NCI-H146 (cell line): ENCODE data around the gene PRF1.
A peak's percentile ranks its signal among the peaks of the same experiment; 100 is the strongest.
"Not testable (repeated sequence)": the region's sequence is repeated elsewhere in the genome, so short reads cannot be mapped to it uniquely, and the experiment has no call there.

Experiments
- DNase-seq: peaks from one replicate; lab custom pipeline; 2025; lab: John Stamatoyannopoulos, UW

Gene PRF1

DNA sequence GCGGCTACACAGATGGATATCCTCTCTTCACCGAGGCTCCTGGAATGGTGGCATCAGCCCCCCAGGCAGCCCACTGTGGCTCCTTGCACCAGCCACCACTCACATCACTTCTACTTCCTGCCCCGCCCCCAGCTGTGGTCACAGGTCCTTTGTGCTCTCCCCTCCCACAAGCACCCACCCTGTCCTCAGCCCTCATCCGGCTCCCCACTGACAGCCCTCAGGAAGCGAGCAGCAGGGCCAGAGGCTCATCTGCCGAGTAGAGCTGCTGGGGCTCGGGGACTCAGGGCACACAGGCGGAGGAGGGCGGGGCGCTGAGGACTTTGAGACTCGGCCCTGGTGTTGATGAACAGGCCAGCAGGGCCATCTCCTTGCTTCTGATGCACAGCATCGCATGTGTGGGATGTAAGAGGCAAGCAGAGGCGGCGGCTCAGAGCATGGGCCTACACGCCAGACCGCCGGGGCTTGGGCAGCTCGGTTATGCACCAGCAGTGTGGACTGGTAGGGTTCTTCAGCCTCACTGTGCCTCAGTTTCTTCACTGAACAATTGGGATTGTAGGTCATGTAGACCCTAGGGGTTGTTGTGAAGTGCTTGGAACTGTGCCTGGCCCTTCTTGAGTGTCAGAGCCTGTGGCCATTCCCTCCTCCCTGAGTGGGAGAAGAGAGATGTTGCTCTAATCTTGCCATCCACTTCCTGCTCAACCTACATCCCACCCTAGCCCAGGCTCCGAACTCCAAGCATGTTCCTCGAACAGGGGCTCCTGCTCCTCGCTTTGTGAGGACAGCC, at the start of gene PRF1:
TSS of gene PRF1 (minus strand) at position 77 of the 784 bp plus-strand sequence. CDS start 1,839 bp downstream, outside the sequence.
- DNase-seq, result no peak

DNA sequence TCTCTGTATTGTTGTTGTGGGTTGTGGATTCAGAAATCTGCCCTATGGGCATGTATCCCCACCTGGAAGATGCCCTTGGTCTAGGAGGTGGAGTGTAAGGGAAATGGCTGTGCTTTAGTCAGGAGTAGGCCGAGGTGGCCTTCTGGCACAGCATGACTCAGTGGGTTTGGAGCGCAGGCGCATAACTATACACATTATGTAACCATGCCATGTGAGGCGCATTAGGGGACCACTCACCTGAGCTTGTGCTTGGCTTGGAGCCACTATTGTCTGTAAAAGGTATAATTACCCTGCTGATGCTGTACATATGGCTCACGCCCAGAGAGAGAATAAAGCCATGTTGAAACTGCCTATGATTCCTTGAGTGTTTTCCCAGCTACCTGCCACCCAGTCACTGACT, 49.1 kb upstream of the PRF1 start:
- DNase-seq, result no peak

DNA sequence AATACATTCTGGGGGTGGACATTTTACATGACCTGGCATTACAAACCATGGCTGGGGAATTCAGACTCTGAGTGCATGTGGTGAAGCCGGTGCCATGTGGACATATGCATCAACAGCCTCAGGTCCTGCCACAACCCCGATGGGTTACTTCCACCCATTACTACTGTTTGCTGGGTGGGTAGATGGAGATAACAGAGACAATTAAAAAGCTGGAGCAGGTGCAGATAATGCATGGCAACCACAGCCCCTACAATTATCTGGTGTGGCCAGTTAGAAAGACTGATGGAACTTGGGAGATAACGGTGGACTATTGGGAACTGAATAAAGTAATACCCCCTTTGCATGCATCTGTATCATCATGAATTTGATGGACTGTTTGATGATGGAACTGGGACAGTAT, 48.2 kb upstream of the PRF1 start:
- DNase-seq, result peak; percentile 52

DNA sequence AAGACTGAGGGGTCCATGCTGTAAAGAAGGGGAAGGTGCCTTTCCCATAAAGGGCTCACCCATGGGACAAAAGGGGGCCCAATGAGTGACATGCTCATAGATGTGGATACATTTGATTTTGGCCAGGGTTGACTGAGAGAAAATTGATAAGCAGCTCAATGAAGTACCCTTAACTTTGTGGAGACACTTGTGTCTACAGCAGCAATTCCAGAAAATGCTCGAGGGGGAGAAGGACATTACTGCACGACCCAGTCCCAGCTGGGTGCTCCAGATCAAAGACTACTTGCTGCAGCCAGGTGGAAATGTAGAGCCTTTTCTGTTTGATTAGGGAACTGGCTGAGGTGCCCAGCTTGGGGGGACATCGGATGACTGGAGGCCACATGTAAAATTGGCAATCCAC, 47.6 kb upstream of the PRF1 start:
- DNase-seq, result no peak

DNA sequence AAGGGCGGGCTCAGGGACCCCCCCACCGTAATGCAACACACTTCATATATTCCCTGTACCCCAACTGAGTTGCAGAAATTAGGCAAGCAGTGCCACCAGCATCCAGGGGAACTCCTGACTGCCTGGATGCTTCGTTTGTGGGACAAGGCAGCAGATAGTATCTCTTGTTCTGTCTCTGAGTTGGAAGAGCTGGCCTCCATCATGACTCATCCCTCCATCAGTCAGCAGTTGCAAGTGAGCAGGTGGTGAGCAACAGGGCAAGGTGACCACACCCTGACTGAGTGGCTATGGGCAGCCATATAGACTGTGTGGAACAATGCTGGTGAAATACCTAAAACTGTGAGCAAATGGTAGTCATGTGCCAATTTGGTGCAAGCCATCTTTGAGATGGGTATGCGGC, 47.0 kb upstream of the PRF1 start:
- DNase-seq, result no peak

DNA sequence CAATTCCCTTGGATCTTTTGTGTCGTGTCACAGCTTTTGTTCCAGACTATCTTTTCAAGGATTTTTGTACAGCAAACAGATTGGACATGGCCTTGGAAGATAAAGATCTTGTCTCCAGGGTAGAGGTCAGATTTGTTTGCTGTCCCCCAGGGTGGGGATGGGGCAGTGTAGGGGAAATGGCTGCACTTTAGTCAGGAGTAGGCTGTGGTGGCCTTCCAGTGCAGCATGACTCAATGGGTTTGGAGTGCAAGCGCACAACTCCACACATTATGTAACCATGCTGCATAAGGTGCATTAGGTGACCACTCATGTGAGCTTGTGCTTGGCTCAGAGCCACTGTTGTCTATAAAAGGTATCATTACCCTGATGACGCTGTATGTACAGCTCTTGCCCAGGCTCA, 45.9 kb upstream of the PRF1 start:
- DNase-seq, result no peak

DNA sequence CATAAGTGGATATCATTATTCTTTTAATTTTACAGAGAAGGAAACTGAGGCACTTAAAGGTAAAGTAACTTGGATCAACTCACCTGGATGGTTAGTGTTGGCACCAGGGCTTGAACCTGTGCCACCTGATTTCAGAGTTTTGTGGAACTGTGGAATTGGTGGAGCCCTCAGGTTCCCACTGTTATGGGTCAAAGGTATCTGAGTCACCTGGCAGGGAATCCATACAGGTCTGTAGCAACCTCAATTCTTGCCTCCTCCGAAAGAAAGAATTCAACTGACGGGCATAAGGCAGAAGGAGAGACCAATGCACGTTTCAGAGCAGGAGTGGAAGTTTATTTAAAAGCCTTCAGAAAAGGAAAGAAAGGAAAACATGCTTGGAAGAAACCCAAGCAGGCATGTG, 44.5 kb upstream of the PRF1 start:
- no peak for DNase-seq

DNA sequence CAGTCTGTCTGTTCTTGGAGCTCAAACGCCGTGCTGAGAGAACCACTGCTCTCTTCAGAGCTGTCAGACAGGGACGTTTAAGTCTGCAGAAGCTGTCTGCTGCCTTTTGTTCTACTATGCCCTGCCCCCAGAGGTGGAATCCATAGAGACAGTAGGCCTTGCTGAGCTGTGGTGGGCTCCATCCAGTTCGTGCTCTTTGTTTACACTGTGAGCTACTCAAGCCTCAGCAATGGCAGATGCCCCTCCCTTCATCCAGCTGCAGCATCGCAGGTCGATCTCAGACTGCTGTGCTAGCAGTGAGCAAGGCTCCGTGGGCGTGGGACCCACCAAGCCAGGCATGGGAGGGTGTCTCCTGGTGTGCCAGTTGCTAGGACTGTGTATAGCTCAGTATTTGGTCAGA, 42.4 kb upstream of the PRF1 start:
- DNase-seq, result peak; percentile 40

DNA sequence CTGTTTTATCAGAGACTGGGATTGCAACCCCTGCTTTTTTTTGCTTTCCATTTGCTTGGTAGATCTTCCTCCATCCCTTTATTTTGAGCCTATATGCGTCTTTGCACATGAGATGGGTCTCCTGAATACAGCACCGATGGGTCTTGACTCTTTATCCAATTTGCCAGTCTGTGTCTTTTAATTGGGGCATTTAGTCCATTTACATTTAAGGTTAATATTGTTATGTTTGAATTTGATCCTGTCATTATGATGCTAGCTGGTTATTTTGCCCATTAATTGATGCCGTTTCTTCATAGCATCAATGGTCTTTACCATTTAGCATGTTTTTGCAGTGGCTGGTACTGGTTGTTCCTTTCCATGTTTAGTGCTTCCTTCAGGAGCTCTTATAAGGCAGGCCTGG, 40.7 kb upstream of the PRF1 start:
- DNase-seq, result not testable (repeated sequence)

DNA sequence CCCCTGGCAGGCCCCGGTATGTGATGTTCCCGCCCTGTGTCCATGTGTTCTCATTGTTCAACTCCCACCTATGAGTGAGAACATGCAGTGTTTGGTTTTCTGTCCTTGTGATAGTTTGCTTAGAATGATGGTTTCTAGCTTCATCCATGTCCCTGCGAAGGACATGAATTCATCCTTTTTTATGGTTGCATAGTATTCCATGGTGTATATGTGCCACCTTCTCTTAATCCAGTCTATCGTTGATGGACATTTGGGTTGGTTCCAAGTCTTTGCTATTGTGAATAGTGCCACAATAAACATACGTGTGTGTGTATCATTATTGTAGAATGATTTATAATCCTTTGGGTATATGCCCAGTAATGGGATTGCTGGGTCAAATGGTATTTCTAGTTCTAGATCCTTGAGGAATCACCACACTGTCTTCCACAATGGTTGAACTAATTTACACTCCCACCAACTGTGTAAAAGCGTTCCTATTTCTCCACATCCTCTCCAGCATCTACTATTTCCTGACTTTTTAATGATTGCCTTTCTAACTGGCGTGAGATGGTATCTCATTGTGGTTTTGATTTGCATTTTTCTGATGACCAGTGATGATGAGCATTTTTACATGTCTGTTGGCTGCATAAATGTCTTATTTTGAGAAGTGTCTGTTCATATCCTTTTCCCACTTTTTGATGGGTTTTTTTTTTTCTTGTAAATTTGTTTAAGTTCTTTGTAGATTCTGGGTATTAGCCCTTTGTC, 37.3 kb upstream of the PRF1 start:
- not testable (repeated sequence) for DNase-seq

DNA sequence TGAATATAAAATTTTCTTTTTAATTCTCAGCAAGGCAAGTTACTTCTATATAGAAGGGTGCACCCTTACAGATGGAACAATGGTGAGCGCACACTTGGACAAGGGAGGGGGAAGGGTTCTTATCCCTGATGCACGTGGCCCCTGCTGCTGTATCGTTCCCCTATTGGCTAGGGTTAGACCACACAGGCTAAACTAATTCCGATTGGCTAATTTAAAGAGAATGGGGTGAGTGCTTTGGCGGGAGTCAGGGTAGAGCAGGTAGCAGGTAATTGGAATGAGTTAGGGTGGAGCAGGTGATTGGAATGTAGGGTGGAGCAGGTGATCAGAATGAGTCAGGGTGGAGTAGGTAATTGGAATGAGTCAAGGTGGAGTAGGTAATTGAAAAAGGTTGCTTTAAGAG, 32.0 kb upstream of the PRF1 start:
- not testable (repeated sequence) for DNase-seq

DNA sequence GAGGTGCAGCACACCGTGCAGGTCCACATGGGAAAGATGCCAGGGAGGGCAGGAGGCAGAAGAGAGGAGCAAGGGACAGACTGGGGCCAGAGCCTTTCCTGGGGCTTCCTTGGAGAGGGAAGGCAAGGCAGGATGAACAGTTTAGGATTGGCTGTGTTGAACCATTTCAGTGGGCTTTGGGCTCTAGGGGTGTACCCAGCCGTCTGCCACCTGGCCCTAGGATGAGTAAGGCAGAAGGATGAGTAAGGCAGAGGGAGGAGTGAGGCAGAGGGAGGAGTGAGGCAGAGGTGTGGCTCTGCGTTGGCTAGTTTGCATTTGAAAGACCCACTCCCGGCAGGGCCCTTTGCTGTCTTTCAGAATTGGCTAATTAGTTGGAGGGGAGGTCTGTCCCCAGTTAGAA, 31.5 kb upstream of the PRF1 start:
- no peak for DNase-seq

DNA sequence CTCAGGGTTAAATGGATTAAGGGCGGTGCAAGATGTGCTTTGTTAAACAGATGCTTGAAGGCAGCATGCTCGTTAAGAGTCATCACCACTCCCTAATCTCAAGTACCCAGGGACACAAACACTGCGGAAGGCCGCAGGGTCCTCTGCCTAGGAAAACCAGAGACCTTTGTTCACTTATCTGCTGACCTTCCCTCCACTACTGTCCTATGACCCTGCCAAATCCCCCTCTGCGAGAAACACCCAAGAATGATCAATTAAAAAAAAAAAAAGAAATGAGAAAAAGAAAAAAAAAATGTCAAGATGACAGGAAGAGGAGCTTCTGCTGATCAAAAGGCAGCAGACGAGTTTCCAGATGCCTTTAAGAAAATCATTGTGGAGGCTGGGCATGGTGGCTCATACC, 29.2 kb upstream of the PRF1 start:
- not testable (repeated sequence) for DNase-seq

DNA sequence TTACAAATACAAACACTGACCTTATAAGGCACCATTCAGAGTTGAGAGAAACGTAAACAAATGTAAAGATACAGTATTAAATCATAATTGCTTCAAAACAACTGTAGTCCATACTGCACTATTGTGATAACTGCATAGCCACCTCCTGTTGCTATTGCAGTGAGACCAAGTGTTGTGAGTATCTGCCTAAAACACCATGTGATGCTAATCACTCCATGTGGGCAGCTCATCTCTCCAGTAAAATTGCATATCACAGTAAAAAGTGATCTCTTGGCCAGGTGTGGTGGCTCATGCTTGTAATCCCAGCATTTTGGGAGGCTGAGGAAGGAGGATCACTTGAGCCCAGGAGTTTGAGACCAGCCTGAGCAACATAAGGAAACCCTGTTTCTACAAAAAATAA, 26.8 kb upstream of the PRF1 start:
- DNase-seq, result no peak

DNA sequence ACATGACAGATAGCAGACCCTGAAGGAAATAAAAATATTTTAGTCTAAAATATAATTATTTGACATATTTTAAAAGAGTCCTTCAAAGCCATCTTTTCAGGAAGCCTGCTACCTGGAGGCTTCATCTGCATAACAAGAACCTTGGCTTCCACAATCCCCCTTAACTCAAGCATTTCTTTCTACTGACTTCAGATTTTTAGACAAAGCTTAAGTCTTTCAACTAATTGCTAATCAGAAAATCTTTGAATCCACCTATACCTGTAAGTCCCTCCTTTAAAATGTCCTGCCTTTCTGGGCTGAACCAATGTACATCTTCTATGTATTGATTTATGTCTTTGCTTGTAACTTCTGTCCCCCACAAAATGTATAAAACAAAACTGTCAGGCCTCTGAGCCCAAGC, 23.5 kb upstream of the PRF1 start:
- DNase-seq, result no peak

DNA sequence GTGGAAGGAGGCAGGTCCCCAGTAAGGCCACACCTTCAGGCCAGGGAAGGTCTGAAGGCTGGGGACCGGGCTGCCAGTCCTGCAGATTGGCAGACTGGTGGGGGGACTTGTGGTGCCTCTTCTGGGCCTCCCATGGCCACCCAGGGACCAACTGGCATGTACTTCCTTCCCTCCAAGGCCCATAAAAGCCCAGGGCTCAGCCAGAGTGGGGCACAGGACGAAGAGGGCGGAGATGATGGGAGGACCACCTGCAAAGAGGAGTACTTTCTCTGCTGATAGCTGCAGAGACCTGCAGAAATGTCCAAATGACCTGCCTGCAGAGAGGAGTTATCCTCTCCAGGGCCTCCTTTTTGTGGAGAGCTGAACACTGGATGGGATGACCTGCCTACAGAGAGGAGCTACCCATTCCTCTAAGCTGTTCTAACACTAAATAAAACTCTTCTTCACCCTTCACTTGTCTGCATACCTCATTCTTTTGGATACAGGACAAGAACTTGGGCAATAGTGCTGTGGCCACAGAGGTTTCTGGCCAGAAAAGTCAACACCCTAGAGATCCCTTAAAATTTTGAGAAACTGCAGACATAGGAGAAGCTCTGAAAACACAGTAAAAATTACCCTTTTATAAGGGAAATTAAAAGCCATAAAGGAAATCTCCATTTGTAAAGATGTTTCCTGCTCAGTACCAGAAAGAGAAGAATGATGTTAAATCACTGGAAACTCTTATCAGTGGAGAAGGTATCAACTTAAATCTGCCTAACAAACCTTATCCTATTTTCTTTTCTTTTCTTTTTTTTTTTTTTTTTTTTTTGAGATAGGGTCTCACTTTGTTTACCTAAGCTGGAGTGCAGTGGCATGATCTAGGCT, 20.7 kb upstream of the PRF1 start:
- DNase-seq, result no peak

DNA sequence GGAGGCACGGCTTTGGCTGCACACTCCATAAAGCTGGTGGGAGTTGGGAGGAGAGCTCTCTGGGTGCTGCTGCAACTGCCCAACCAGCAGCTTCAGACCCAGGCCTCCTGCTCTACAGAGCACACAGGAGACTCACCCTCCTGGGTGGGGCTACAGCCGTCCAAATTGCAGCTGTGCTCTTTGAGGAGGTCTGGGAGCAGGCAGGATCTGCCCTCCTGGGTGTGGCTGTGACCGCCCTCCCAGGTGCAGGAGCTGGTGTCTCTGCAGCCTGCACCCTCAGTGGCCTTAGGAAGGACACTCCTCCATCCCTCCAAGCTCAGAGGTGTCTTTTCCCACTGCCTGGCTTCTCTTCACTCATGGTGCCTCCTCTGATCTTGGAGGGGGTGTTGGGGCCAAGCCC, 20.0 kb upstream of the PRF1 start:
- no peak for DNase-seq

DNA sequence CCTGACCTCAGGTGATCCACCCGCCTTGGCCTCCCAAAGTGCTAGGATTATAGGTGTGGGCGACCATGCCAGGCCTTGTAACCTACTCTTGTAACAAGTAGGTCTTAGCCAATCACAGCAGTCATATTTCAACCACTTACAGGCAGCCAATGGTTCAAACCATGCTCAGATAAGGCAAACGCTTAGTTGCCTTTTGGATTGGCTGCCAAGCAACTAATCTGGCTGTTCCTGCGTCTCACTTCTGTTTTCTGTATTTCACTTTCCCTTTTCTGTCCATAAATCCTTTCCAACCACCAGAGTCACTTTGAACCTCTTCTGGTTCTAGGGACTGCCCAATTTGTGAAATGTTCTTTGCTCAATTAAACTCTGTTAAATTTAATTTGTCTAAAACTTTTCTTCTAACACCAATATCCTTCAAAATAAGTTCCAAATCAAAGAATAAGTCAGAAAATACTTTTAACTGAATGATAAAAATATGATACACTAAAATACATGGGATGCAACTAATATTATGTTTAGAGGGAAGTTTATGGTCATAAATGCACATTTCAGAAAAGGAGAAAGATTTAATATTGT, 19.1 kb upstream of the PRF1 start:
- DNase-seq, result no peak

DNA sequence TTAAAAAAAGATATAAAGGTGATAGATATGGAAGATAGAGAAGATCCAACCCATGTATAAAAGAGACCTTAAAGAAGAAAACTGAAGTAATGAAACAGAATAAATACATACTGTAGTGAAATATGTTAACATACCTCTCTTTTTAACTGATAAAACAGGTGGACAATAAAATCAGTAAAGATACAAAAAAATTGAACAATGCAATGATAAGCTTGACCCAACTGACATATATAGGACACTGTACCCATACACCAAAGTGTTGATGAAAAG, 17.4 kb upstream of the PRF1 start:
- no peak for DNase-seq

DNA sequence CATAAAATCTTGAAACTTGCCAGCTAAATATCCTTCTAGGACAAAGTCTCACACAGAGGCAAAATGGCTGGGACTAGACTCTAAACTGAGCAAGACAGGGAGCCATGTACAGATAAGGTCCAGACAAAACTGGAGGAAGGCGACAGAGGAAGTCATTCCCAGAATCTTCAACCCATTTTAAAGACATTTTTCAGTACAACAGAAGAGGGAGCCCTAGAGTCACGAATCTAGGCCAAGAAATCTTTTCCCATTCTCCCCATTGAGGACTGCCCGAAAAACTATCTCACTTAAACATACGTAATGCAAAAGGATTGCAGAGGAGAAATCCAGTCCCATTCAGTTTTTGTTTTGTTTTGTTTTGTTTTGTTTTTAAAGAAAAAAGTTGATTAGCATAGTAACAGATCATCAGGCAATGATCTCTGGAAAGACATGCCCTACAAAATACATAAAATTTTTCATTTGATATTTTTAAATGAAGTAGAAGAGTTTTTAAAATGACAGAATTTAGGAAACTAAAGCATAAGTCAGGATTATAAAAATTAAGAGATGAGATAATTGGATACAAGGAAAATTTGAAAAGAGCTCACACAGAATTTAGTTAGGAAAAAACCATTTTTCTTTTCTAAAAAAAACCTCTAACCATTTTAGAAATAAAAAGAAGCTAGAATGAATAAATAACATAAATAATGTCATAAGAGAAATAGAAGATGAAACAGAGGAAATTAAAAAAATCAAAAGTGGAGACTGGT, 16.9 kb upstream of the PRF1 start:
- DNase-seq, result peak; percentile 20

DNA sequence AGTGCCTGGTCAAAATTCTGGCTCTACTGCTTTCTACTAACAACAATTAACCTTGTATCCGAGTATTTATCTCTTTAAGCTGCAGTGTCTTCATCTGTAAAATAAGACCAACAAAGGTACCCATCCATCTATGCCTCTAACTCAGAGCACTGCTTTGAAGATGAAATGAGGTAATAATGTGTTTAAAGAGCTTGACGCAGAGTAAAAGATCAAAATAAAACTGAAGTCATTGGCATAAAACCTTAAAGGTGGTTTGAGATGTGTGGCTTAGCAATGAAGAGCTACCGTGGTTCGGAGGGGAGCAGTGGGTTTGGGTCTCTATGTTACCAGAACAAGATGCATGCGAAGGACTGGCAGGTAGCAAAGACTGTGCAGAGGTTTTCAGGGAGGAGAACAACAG, 16.1 kb upstream of the PRF1 start:
- DNase-seq, result no peak
